Endodermal cell (in vitro differentiated cells): ENCODE measurements around the gene IGF2. TPM values are rescaled to one million over a fixed set of nuclear protein-coding genes. Genes with fewer than 3 reads are reported as not detected.

Experiments
- DNase-seq: peaks from one replicate; pipeline ENCODE4 v3.0.0-alpha.2; 2017
- H3K27ac ChIP-seq: 2 replicates; pipeline ENCODE4 v1.5.1; 2013; ENCODE audit warnings: mild to moderate bottlenecking, low read depth, low read length, moderate library complexity
- H3K27me3 ChIP-seq: 2 replicates; pipeline ENCODE4 v1.6.1; 2013; ENCODE audit warnings: mild to moderate bottlenecking, low read length, moderate library complexity; ENCODE audit not compliant: insufficient read depth, control insufficient read depth, poor library complexity, severe bottlenecking
- H3K36me3 ChIP-seq: 2 replicates; pipeline ENCODE4 v1.7.0; 2013; ENCODE audit warnings: mild to moderate bottlenecking, low read length, moderate library complexity; ENCODE audit not compliant: control insufficient read depth, insufficient read depth
- H3K4me1 ChIP-seq: one replicate; pipeline ENCODE4 v1.7.0; 2013; ENCODE audit warnings: low read length; ENCODE audit not compliant: control insufficient read depth, insufficient read depth
- H3K4me3 ChIP-seq: 2 replicates; pipeline ENCODE4 v1.5.1; 2013; ENCODE audit warnings: mild to moderate bottlenecking, low read length, moderate library complexity
- H3K9ac ChIP-seq: 2 replicates; pipeline ENCODE4 v1.6.1; 2013; ENCODE audit warnings: mild to moderate bottlenecking, low read length, moderate library complexity; ENCODE audit not compliant: poor library complexity, severe bottlenecking; ENCODE audit errors: extremely low read depth
- H3K9me3 ChIP-seq: 2 replicates; pipeline ENCODE4 v1.6.1; 2013; ENCODE audit warnings: mild to moderate bottlenecking, low read length, moderate library complexity; ENCODE audit not compliant: control insufficient read depth
- H3K27ac Mint-ChIP-seq: 2 replicates; pipeline ENCODE4 v1.8.0; 2020; ENCODE audit warnings: mixed read lengths
- H3K27me3 Mint-ChIP-seq: 2 replicates; pipeline ENCODE4 v1.8.0; 2021; ENCODE audit warnings: mild to moderate bottlenecking, mixed read lengths; ENCODE audit not compliant: insufficient read depth
- H3K36me3 Mint-ChIP-seq: 2 replicates; pipeline ENCODE4 v1.8.0; 2020; ENCODE audit warnings: low read depth, mixed read lengths
- H3K4me1 Mint-ChIP-seq: 2 replicates; pipeline ENCODE4 v1.8.0; 2020; ENCODE audit warnings: mixed read lengths
- H3K4me3 Mint-ChIP-seq: 2 replicates; pipeline ENCODE4 v1.8.0; 2020; ENCODE audit warnings: mild to moderate bottlenecking, moderate library complexity, mixed read lengths
- H3K9me3 Mint-ChIP-seq: 2 replicates; pipeline ENCODE4 v1.8.0; 2020; ENCODE audit warnings: mild to moderate bottlenecking, mixed read lengths
- WGBS, 2 experiments: methylation state at CpG; one replicate each; pipeline versions ENCODE4 v1.1.5 to v1.1.7; 2013; ENCODE audit warnings: missing lambda C conversion rate in 2 of 2, mixed read lengths in 1 of 2; ENCODE audit not compliant: insufficient coverage in 1 of 2, insufficient read length in 1 of 2; 5-methylcytosine and 5-hydroxymethylcytosine counted together
- total RNA-seq, 2 donors: library from RNA; stranded (reverse); fragmentation: NEBNext Ultra II Directional in 1 of 2; extraction: Animal tissue kit (Norgen Biotek cat#: 25700) in 1 of 2; gene quantifications; 2 replicates in 1 of 2; 3 replicates in 1 of 2; pipeline ENCODE4 v1.2.1, GENCODE V29; 2021
- TF ChIP-seq, protein P1 (sequence below): fragments of 200-600 bp; sonication (generic); conservative IDR thresholded peaks from 2 replicates; pipeline ENCODE4 v1.5.0; 2021; ENCODE audit warnings: antibody characterized with exemption, mild to moderate bottlenecking

The IGF2 gene
- total RNA-seq, 2 donors from 2014 or later = 0.80 to 5.1 TPM

DNA sequence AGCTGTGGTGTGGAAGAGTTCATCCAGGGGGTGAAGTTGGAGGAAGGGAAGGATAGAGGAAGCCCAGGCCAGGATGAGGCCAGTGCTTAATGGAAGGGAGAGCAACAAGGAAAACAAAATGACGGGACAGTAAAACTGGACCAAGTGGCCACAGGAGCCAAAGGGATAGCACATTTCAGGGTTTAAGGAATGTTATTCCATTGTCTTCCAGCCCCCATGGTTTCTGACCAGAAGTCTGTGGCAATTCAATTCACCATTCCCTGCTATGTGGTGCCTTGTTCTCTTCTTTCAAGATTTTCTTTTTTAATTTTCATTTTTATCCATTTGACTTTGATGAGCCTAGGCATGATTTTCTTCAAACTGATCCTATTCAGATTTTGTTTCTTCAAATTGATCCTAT, 22.5 kb downstream of the IGF2 start:
- Mint-ChIP-seq H3K27me3 (peaks cover 22% of the 10 kb centered on the region), H3K27ac (no peak overlapping the region)
- TF ChIP-seq, protein P1, sequence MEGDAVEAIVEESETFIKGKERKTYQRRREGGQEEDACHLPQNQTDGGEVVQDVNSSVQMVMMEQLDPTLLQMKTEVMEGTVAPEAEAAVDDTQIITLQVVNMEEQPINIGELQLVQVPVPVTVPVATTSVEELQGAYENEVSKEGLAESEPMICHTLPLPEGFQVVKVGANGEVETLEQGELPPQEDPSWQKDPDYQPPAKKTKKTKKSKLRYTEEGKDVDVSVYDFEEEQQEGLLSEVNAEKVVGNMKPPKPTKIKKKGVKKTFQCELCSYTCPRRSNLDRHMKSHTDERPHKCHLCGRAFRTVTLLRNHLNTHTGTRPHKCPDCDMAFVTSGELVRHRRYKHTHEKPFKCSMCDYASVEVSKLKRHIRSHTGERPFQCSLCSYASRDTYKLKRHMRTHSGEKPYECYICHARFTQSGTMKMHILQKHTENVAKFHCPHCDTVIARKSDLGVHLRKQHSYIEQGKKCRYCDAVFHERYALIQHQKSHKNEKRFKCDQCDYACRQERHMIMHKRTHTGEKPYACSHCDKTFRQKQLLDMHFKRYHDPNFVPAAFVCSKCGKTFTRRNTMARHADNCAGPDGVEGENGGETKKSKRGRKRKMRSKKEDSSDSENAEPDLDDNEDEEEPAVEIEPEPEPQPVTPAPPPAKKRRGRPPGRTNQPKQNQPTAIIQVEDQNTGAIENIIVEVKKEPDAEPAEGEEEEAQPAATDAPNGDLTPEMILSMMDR = no peak

DNA sequence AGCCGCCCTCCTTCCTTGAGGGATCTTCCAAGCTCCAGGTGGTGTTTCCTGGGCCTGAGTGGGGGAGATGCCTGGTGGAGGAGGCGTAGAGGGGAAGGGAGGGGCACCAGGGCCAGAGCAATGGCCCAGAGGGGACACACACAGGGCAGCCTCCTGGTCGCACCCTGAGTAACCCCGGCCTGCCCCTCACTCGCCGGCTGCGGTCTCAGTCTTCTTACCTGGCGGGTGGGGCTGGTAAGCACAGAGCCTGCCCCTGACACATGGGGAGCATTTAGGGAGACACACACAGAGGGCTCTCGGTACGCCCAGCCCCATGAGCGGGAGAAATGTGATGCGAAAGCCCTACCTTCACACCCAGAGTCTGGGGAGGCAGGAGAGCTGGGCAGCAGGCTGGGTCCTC, 23.9 kb downstream of the IGF2 start:
- DNase-seq = no peak
- H3K4me3 Mint-ChIP-seq = no peak overlapping the region
- H3K27ac Mint-ChIP-seq = no peak overlapping the region
- Histone ChIP-seq H3K9ac (no peak overlapping the region), H3K27ac (no peak overlapping the region), H3K27me3 (no peaks in the 10 kb centered on the region), H3K4me3 (no peak overlapping the region), H3K36me3 (no peaks in the 10 kb centered on the region), H3K4me1 (peaks cover under 1% of the 10 kb centered on the region), H3K9me3 (peaks cover 4% of the 10 kb centered on the region)
- H3K27me3 Mint-ChIP-seq = peaks cover 24% of the 10 kb centered on the region
- TF ChIP-seq, protein P1 = no peak
- no peaks in the 10 kb centered on the region for H3K4me1 Mint-ChIP-seq
- WGBS, 2 experiments = 89 to 97% methylated on average over 4 to 11 of the region's 12 CpGs
- H3K36me3 Mint-ChIP-seq = peaks cover 2% of the 10 kb centered on the region
- H3K9me3 Mint-ChIP-seq = peaks cover 29% of the 10 kb centered on the region

More for the DNA sequence above, 22.5 kb downstream of the IGF2 start:
- H3K36me3 Mint-ChIP-seq = peaks cover 2% of the 10 kb centered on the region
- DNase-seq = no peak
- Histone ChIP-seq H3K27me3 (no peaks in the 10 kb centered on the region), H3K27ac (no peak overlapping the region), H3K9ac (no peak overlapping the region), H3K4me3 (no peak overlapping the region), H3K4me1 (peaks cover 4% of the 10 kb centered on the region), H3K36me3 (no peaks in the 10 kb centered on the region), H3K9me3 (peaks cover 4% of the 10 kb centered on the region)
- WGBS, 2 experiments = 95% methylated on average over 1 of the region's 1 CpG; no CpG with 5 or more reads in 1 of the 2 experiments
- H3K4me3 Mint-ChIP-seq = no peak overlapping the region
- peaks cover 29% of the 10 kb centered on the region for H3K9me3 Mint-ChIP-seq
- peaks cover 4% of the 10 kb centered on the region for H3K4me1 Mint-ChIP-seq

DNA sequence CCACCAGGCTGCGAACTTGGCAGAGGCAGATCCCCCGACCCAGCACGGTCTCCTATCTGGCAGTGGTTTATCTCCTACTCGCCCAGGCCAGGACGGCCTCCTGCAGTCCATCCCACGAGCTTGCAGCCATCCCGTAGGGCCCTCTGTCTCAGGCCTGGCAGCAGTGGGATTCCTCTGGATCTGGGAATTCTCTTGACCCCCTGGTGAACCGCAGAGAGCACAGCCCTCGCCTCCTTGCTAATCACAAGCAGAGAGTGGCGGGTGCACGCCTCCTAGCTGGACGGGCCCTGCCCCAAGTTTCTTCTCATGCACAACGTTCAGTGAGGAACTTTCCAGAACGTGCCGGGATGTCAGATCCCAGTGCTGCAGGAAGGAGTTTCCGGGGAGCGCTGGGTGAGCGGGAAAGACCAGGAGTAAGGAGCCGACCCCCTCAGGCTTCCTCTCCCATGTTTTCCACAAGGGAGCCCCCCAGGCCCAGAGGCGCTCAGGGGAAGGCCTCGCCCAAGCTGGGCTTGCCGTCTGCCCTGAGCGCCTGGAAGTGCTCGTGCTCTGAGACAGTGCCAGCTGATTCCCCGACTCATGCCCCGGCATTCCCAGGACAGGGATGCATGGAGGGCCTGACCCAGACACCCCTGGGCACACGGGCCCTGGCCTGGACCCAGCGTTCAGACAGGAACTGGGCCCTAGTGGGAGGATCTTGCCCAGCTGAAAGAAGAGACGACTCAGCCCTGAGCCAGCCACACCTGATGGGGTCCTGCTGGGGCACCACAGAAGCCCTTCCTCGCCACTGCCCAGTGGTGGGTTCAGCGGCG, 24.6 kb downstream of the IGF2 start:
- Mint-ChIP-seq H3K4me3 (no peak overlapping the region), H3K27me3 (peaks cover 23% of the 10 kb centered on the region), H3K9me3 (peaks cover 29% of the 10 kb centered on the region), H3K4me1 (no peaks in the 10 kb centered on the region), H3K36me3 (peaks cover 2% of the 10 kb centered on the region), H3K27ac (no peak overlapping the region)
- Histone ChIP-seq H3K9me3 (peaks cover 4% of the 10 kb centered on the region), H3K27me3 (no peaks in the 10 kb centered on the region), H3K36me3 (no peaks in the 10 kb centered on the region), H3K27ac (no peak overlapping the region), H3K4me3 (no peak overlapping the region), H3K9ac (no peak overlapping the region), H3K4me1 (no peaks in the 10 kb centered on the region)
- TF ChIP-seq, protein P1 = no peak
- DNase-seq = no peak
- WGBS, 2 experiments = 91 to 98% methylated on average over 12 to 32 of the region's 32 CpGs
